HG02610 (cell line): ENCODE results near the gene KRTAP4-5.
"Not testable (repeated sequence)": the region's sequence is repeated elsewhere in the genome, so short reads cannot be mapped to it uniquely, and the experiment has no call there.

Source experiments
- ATAC-seq: cut with Tn5 transposase; IDR thresholded peaks from one replicate; pipeline ENCODE4 v1.9.1; 2021; ENCODE audit warnings: mild to moderate bottlenecking, moderate library complexity; ENCODE audit not compliant: unreplicated experiment

KRTAP4-5 gene

DNA sequence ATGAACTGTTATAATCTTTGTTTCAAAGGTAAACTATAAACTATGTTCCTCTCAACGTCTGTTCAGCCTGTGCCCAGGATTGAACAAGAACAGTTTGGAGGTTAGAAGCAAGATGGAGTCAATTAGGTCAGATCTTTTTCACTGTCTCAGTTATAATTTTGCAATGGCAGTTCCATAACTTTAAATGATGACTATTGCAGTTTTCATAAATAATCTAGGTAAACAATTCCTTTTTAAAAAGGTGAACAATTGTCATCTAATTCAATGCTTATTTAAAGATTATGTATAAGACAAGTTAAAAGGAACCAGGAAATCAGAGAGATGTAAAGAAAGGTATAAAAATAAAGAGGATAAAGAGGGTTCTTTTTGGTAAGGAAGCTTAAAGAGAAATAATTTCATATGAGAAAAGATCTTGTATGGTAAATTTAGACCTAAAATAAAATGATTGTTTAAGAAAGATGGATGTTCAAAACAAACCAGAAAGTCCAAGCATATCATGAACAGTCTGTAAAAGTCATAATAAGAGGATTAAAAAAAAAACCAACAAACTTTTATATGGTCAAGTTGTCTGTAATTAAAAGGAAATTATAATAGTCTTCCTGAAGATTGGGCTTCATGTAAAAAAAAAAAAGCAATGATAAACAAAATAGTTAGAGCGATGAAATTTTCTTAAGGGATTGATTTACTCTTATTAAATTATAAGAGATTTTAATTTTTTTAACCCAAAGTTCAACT lies 38.3 kb downstream of the KRTAP4-5 start:
- ATAC-seq: no peak

DNA sequence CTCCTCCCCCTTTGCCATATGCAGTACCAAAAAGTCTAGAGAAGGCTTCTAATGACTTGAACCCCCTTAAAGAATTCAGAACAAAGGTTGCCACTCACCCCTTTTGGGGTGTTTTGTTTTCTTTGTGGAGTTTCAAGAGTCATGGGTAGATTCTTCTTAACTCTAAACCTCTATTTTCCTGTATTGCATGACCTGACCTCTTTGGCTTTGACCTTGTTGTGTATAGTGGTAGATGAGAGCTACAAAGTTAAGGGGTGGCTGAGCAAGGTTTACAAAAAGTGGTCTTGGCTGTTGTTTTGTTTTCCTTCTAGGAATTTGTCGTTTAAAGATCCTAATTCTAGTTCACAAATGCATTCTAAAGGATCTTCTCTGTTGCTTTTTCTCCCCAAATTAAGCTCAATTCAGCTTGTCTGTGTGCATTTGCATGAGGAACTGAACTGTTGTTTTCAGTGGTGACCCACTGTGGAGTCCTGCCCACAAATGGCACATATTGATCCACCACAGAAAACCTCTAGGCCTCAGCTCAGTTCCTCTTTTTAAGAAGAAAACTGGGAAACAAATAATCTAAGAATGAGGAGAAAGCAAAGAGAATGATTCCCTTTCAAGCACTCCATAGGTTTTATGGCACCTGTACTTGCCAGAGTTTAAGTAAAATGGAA lies 40.8 kb downstream of the KRTAP4-5 start:
- ATAC-seq: not testable (repeated sequence)

DNA sequence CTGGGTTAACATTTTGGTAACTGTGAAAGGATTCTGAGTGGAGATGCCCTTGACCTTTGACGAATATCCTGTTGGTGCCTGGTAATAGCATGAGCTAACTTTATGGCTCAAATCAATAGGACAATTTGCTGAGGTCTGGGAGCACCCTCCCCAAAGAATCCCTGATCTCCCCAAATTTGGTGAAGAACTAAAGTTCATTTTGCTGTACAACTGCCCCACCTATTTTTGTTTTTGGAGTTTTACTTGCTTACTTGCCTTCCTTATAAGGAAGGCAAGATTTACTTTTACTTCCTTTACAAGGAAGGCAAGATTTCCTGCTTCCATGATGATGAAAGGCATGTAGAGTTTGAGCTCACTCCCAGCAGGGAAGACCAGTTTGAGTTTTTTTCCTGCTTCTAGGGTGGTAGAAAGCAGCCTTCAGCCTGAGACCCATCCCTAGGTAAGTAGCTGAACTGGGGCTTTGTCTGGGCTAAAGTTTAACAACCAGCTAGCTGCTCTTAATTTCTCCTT lies 41.6 kb downstream of the KRTAP4-5 start:
- no peak for ATAC-seq

DNA sequence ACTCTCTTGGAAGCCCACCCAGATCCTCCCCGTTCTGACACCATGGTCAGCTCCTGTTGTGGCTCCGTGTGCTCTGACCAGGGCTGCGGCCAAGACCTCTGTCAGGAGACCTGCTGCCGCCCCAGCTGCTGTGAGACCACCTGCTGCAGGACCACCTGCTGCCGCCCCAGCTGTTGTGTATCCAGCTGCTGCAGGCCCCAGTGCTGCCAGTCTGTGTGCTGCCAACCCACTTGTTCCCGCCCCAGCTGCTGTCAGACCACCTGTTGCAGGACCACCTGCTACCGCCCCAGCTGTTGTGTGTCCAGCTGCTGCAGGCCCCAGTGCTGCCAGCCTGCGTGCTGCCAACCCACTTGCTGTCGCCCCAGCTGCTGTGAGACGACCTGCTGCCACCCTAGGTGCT lies 44.3 kb downstream of the KRTAP4-5 start, which contains the start of gene KRTAP4-9:
Gene KRTAP4-9, plus strand, starts transcription at position 43 of the 400 bp plus-strand sequence. Its CDS starts 0 bp downstream, at position 43.
- ATAC-seq: not testable (repeated sequence)

DNA sequence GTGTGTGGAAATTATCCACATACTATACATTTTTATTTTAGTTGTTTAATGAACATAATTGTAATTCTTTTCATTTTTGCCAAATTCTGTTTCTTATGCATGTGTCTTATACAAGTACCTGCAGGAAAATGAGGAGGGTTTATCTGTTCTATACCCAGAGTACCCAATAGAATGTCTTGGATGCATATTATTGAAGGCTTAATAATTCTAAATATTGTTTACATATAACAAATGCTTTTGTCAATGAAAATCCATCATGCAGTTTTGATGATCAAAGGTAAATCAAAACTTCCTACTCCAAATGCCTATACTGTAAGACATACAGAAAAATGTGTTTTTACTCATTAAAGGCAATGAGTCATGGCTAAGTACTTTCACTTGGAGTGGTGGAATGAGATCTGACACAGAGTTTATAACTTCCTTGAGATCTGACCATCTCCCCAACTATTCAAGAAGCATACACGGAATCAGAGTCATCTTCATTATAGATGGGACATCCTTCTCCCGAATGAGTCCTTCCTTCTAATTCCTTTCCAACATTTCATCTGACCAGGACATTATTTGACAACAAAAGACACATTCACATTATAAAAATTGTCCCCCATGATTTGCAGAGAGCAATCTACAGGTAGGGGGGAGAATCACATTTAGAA lies 45.1 kb downstream of the KRTAP4-5 start:
- ATAC-seq: not testable (repeated sequence)

DNA sequence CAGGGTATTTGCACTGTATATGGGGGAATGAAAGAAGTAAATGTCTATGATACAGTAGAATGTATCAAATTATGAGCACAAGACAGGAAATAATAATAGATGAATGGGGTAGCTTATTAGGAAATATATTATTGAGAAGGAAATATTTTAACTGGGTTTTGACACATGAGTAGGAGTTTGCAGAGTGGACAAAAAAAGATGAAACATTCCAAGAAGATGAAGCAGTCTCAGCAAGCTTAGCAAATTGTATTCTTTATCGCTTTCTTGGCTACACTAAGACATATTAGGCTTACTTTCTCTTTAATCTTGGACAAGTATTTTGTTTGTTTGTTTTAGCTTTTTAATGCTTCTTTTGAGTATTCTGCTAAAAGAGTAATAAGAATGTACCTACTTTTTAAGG lies 45.7 kb downstream of the KRTAP4-5 start:
- ATAC-seq: no peak

DNA sequence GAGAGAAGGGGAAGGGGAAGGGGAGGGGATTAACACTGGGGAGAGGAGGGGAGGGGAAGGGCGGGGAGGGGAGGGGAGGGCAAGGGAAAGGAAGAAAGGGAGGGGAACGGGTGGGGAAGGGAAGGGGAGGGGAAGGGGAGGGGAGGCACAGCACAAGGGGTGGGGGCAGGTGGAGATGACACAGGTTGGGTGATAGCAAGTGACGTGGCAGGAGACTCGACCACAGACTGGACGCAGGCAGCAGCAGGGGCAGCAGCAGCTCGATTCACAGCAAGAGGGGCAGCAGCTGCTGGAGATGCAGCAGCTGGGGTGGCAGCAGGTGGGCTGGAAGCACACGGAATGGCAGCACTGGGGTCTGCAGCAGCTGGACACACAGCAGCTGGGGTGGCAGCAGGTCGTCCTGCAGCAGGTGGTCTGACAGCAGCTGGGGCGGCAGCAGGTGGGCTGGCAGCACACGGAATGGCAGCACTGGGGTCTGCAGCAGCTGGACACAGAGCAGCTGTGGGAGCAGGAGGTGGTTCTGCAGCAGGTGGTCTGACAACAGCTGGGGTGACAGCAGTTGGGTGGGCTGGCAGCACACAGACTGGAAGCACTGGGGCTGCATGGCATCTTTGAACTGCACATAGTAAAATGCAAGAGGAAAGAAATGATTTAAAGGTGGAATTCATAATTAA lies 47.9 kb downstream of the KRTAP4-5 start, which contains the start of gene KRTAP4-16:
Gene KRTAP4-16, minus strand, starts transcription at position 624 of the 674 bp plus-strand sequence. Its CDS starts 0 bp downstream, at position 624.
- ATAC-seq: no peak

DNA sequence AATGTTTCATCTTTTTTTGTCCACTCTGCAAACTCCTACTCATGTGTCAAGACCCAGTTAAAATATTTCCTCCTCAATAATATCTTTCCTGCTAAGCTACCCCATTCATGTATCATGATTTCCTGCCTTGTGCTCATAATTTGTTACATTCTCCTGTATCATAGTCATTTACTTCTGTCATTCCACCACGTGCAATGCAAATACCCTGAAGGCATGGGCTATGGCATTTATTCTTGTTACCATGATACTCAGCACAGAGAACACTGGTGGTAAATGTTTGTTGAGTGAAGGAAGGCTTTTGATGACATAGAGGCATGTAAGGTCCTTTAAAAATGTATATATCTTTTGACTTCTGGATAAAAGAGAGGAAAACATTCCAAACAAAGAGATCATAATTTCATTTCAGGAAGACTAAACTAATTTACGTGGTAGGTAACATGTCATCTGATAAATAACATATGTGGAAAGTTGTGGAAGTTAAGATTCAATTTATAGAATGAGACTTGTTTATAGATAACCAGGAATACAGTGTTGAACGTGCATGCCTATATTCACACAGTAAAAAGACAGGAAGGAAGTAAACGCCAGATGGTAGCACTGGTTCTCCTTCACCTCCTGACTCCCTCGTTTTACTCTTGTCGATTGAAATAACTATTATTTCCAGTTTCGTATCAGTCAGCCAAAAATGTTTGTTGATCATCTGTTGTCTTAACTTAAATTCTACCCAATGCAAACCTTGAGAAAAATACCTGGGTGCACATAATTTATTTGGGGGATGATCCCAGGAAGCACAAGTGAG lies 49.7 kb downstream of the KRTAP4-5 start:
- ATAC-seq: not testable (repeated sequence)
